Frontal cortex (tissue), 4 donors: Measurements from ENCODE around the gene F13A1. TPM values are rescaled to one million over a fixed set of nuclear protein-coding genes. Genes with fewer than 3 reads are reported as not detected.

Source experiments
- DNase-seq, 2 donors: peaks; one replicate each; pipeline ENCODE4 v3.0.0; 2012; ENCODE audit warnings: low spot score in 2 of 2
- FAIRE-seq: peaks from 2 replicates; lab custom pipeline; 2012; peaks lifted over from hg19 to GRCh38; lab: Jason Lieb, UNC
- small RNA-seq: library from RNA; depleted of rRNA; stranded (forward); fragments of <200 nt; gene quantifications from one replicate; pipeline ENCODE3, GENCODE V24; 2014
- total RNA-seq: library from RNA; depleted of rRNA; stranded (reverse); fragments of >200 nt; gene quantifications from one replicate; pipeline ENCODE4 v1.2.3, GENCODE V29; 2014
- donor health status: control.
- donor health status: control.
- donor health status: control.

The F13A1 gene
- total RNA-seq, 1 donor from 2014 or later: 13.5 TPM

GRCh38 chr6:6131492-6132109 lies 188.9 kb downstream of the F13A1 start:
- DNase-seq (no peak), FAIRE-seq (no peak)

GRCh38 chr6:6125495-6125894 lies 195.0 kb downstream of the F13A1 start:
- FAIRE-seq (no peak), DNase-seq (peak in 1 of 2 donors; percentile 18)

- FAIRE-seq (no peak), DNase-seq (no peak)
These were observed 196.7 kb downstream of the F13A1 start for GRCh38 chr6:6123803-6124202.

- DNase-seq (no peak), FAIRE-seq (no peak)
These were observed 198.5 kb downstream of the F13A1 start for GRCh38 chr6:6121943-6122342.

GRCh38 chr6:6105472-6106036 lies 214.9 kb downstream of the F13A1 start:
- DNase-seq: no peak

More at GRCh38 chr6:6105472-6106036, 214.9 kb downstream of the F13A1 start:
- FAIRE-seq: no peak

Small RNAs within 50 kb of the gene (small RNA-seq; reads per million reads assigned to genes)
- 0.56 reads per million, percentile 44 among the genes with 10 or more reads in this experiment for gene MIR7853
